ENCODE data around the gene MYO16. TPM values are rescaled to one million over a fixed set of nuclear protein-coding genes. Genes with fewer than 3 reads are reported as not detected.

The MYO16 gene
- polyA plus RNA-seq, 1 donor from 2014 or later = 2.5 TPM

GRCh38 chr13:108812661-108813060 lies 183.2 kb downstream of the MYO16 start:
- Histone ChIP-seq H3K4me3 (ENCODE audit: low read length) (no peak overlapping the region), H3K9ac (ENCODE audit: low read length) (no peak overlapping the region), H3K36me3 (ENCODE audit: insufficient read depth, low read length) (no peaks in the 10 kb centered on the region), H3K9me2 (ENCODE audit: insufficient read depth, low read length) (no peaks in the 10 kb centered on the region), H3F3A (ENCODE audit: insufficient read depth, low read length, poor library complexity, severe bottlenecking) (no peaks in the 10 kb centered on the region), H3K9me3 (ENCODE audit: low read length) (no peaks in the 10 kb centered on the region), H3K4me2 (ENCODE audit: low read length) (no peak overlapping the region), H3K79me2 (replicated peaks; ENCODE audit: insufficient read depth, low read length) (no peaks in the 10 kb centered on the region), H2AFZ (ENCODE audit: low read depth, low read length) (no peak overlapping the region), H4K20me1 (ENCODE audit: insufficient read depth) (no peaks in the 10 kb centered on the region), H3K27ac (ENCODE audit: low read length) (no peak overlapping the region), H3K27me3 (ENCODE audit: insufficient read depth, low read depth, low read length) (no peaks in the 10 kb centered on the region)
- no peak for TF ChIP-seq RAD21 (conservative IDR thresholded peaks at IDR 0.05)
- no peak for TF ChIP-seq EZH2 (IDR thresholded peaks at IDR 0.05; ENCODE audit: borderline replicate concordance, insufficient read depth, low read length, poor library complexity, severe bottlenecking)
- TF ChIP-seq POLR2AphosphoS5 (IDR thresholded peaks at IDR 0.05) = no peak
- no peak for TF ChIP-seq MXI1 (conservative IDR thresholded peaks at IDR 0.05; ENCODE audit: poor library complexity, severe bottlenecking)
- TF ChIP-seq CTCF (IDR thresholded peaks at IDR 0.05; ENCODE audit: poor library complexity, severe bottlenecking) = no peak
- no peak for TF ChIP-seq SMC3 (conservative IDR thresholded peaks at IDR 0.05; ENCODE audit: poor library complexity)
- TF ChIP-seq TAF1 (IDR thresholded peaks at IDR 0.05; ENCODE audit: low read depth) = no peak
- TF ChIP-seq EP300 (conservative IDR thresholded peaks at IDR 0.05; ENCODE audit: poor library complexity, severe bottlenecking) = no peak
- TF ChIP-seq, protein P1, sequence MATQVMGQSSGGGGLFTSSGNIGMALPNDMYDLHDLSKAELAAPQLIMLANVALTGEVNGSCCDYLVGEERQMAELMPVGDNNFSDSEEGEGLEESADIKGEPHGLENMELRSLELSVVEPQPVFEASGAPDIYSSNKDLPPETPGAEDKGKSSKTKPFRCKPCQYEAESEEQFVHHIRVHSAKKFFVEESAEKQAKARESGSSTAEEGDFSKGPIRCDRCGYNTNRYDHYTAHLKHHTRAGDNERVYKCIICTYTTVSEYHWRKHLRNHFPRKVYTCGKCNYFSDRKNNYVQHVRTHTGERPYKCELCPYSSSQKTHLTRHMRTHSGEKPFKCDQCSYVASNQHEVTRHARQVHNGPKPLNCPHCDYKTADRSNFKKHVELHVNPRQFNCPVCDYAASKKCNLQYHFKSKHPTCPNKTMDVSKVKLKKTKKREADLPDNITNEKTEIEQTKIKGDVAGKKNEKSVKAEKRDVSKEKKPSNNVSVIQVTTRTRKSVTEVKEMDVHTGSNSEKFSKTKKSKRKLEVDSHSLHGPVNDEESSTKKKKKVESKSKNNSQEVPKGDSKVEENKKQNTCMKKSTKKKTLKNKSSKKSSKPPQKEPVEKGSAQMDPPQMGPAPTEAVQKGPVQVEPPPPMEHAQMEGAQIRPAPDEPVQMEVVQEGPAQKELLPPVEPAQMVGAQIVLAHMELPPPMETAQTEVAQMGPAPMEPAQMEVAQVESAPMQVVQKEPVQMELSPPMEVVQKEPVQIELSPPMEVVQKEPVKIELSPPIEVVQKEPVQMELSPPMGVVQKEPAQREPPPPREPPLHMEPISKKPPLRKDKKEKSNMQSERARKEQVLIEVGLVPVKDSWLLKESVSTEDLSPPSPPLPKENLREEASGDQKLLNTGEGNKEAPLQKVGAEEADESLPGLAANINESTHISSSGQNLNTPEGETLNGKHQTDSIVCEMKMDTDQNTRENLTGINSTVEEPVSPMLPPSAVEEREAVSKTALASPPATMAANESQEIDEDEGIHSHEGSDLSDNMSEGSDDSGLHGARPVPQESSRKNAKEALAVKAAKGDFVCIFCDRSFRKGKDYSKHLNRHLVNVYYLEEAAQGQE (IDR thresholded peaks at IDR 0.05; ENCODE audit: borderline replicate concordance) = no peak

DNA sequence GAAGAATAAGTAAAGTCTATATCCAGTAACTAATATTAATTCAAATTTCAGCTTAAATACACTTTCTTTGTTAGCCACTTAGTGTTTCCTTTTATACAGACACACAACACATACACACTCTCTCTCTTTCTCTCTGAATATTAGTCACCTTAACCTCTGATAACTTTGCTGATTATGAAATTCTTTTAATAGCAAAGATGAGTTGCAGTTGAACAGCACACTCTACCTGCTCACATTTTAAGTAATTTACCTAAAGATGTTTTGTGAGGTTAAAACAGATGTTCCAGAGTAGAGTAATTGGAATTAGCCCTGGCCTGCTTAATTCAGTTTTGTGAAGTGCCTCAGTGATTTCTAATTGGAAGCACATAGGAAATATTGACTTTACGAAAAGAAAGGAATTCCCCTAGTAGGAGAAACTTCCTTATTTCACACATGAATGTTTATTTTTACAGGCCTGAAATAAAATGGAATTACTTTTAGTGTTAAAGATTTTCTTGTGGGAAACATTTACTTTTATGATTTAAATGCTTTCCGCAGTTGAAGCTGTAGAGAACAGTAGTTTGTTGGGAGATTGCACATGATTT lies 184.3 kb downstream of the MYO16 start:
- Histone ChIP-seq H3K4me2 (ENCODE audit: low read length) (no peak overlapping the region), H3K4me3 (ENCODE audit: low read length) (no peak overlapping the region), H4K20me1 (ENCODE audit: insufficient read depth) (no peaks in the 10 kb centered on the region), H3K9me3 (ENCODE audit: low read length) (no peaks in the 10 kb centered on the region), H3K27ac (ENCODE audit: low read length) (no peak overlapping the region), H3F3A (ENCODE audit: insufficient read depth, low read length, poor library complexity, severe bottlenecking) (no peaks in the 10 kb centered on the region), H2AFZ (ENCODE audit: low read depth, low read length) (no peak overlapping the region), H3K36me3 (ENCODE audit: insufficient read depth, low read length) (no peaks in the 10 kb centered on the region), H3K9me2 (ENCODE audit: insufficient read depth, low read length) (no peaks in the 10 kb centered on the region), H3K27me3 (ENCODE audit: insufficient read depth, low read depth, low read length) (no peaks in the 10 kb centered on the region), H3K9ac (ENCODE audit: low read length) (no peak overlapping the region), H3K79me2 (replicated peaks; ENCODE audit: insufficient read depth, low read length) (no peaks in the 10 kb centered on the region)
- TF ChIP-seq, protein P1 (IDR thresholded peaks at IDR 0.05; ENCODE audit: borderline replicate concordance) = no peak
- TF ChIP-seq SMC3 (conservative IDR thresholded peaks at IDR 0.05; ENCODE audit: poor library complexity) (no peak), EP300 (conservative IDR thresholded peaks at IDR 0.05; ENCODE audit: poor library complexity, severe bottlenecking) (no peak), MXI1 (conservative IDR thresholded peaks at IDR 0.05; ENCODE audit: poor library complexity, severe bottlenecking) (no peak), TAF1 (IDR thresholded peaks at IDR 0.05; ENCODE audit: low read depth) (no peak), EZH2 (IDR thresholded peaks at IDR 0.05; ENCODE audit: borderline replicate concordance, insufficient read depth, low read length, poor library complexity, severe bottlenecking) (no peak), POLR2AphosphoS5 (IDR thresholded peaks at IDR 0.05) (no peak), RAD21 (conservative IDR thresholded peaks at IDR 0.05) (no peak), CTCF (IDR thresholded peaks at IDR 0.05; ENCODE audit: poor library complexity, severe bottlenecking) (no peak)

Data from neural cell (in vitro differentiated cells).